Tibial nerve (tissue), 4 donors: ENCODE results near the gene CNN1. TPM values are rescaled to one million over a fixed set of nuclear protein-coding genes. Genes with fewer than 3 reads are reported as not detected.
A peak's percentile ranks its signal among the peaks of the same experiment; 100 is the strongest.
"Not testable (repeated sequence)": the region's sequence is repeated elsewhere in the genome, so short reads cannot be mapped to it uniquely, and the experiment has no call there.

ENCODE experiments used
- DNase-seq, 2 donors: peaks; one replicate each; pipeline ENCODE4 v3.0.0-alpha.2; 2019; ENCODE audit warnings: low spot score in 2 of 2
- H3K27ac ChIP-seq, 4 donors: fragments of 200-600 bp; sonication (generic) in 3 of 4; one replicate each; pipeline ENCODE4 v1.5.1; 2017 to 2019; ENCODE audit warnings: mild to moderate bottlenecking in 1 of 4
- H3K27me3 ChIP-seq, 2 donors: fragments of 200-600 bp; sonication (generic) in 1 of 2; one replicate each; pipeline versions ENCODE4 v1.5.1 to v1.6.0; 2017 to 2019
- H3K36me3 ChIP-seq, 3 donors: fragments of 200-600 bp; sonication (generic); one replicate each; pipeline ENCODE4 v1.5.1; 2018 to 2019
- H3K4me1 ChIP-seq, 4 donors: fragments of 200-600 bp; sonication (generic) in 3 of 4; one replicate each; pipeline ENCODE4 v1.5.1; 2017 to 2019
- H3K4me3 ChIP-seq, 4 donors: fragments of 200-600 bp; sonication (generic) in 3 of 4; one replicate each; pipeline ENCODE4 v1.5.1; 2017 to 2019; ENCODE audit warnings: mild to moderate bottlenecking in 1 of 4, moderate library complexity in 1 of 4
- H3K9me3 ChIP-seq, 4 donors: fragments of 200-600 bp; sonication (generic) in 3 of 4; one replicate each; pipeline ENCODE4 v1.5.1; 2017 to 2019
- EP300 ChIP-seq, 2 donors: sonication (generic); formaldehyde crosslinking; IDR thresholded peaks; one replicate each; pipeline ENCODE4 v1.6.1; 2017; ENCODE audit warnings: antibody characterized with exemption in 2 of 2, mild to moderate bottlenecking in 1 of 2
- POLR2A ChIP-seq, 2 donors: fragments of 450-650 bp; IDR thresholded peaks; one replicate each; pipeline ENCODE4 v1.6.1; 2017; ENCODE audit warnings: antibody characterized with exemption in 2 of 2, mild to moderate bottlenecking in 2 of 2, moderate library complexity in 2 of 2
- WGBS, 2 donors: methylation state at CpG; one replicate each; pipeline ENCODE4 v1.1.5; 2018; 5-methylcytosine and 5-hydroxymethylcytosine counted together
- small RNA-seq: library from RNA; depleted of rRNA; stranded (forward); fragments of <200 nt; gene quantifications from one replicate; pipeline ENCODE3, GENCODE V24; 2016
- total RNA-seq, 4 donors: library from RNA; depleted of rRNA; stranded (reverse); fragments of >200 nt; gene quantifications; one replicate each; pipeline ENCODE4 v1.1.0, GENCODE V29; 2016
- TF ChIP-seq, protein P1 (sequence below), 5 experiments: fragments of 200-600 bp in 3 of 5; fragments of 450-650 bp in 2 of 5; sonication (generic) in 3 of 5; IDR thresholded peaks; one replicate each; pipeline ENCODE4 v1.5.1; 2016 to 2019; ENCODE audit warnings: antibody characterized with exemption in 5 of 5, mild to moderate bottlenecking in 3 of 5, moderate library complexity in 2 of 5

Gene CNN1
- total RNA-seq, 4 donors from 2014 or later, result 21.3 to 43.3 (median 27.3) TPM

DNA sequence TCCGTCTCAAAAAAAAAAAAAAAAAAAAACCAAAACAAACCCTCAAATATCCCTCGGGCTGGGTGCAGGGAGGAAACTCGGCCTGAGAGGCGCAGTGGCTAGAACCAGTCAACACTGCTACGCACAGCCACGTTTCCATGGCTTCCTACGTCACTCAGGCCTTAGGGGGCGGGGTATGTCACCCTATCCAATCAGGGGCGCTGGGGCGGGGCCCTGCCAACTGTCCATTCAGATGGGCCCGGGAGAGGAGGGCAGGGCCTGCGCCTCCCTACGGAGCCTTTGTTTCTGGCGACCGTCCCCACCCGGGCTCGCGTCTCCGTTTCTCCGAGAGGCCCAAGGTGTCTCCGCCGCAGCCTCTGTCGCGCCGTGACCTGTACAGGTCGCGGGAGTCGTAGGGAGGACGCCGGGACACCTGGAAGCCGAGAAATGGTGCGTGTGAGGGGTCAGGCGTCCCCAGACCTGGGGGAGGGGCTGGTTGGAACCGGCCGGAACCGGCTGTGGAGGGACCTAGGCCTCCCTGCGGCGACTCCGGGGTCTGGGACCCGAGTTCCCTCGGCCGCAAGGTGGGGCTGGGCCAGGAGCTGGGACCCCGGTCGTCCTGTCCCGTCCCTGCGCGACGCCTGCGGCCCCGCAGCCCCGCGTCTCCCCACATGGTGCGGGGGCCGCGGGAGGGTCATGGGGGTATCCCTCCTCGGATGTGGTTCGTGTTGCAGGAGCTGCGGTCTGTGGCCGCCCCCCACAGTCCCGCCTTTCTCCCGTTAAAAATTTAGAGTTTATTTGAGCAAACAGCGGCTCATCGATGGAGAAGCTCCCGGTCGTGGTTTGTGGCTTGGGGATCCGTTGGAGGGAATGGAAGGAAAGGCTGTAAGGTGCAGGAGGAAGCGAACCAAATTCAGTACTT lies 58.8 kb downstream of the CNN1 start, which contains the start of gene ZNF627:
Gene ZNF627, plus strand, starts transcription at position 282 of the 901 bp plus-strand sequence. Its CDS starts 145 bp downstream, at position 427.
- peak; percentile 100 for DNase-seq
- TF ChIP-seq POLR2A (IDR thresholded peaks at IDR 0.05) (peak; percentile 93 to 98), EP300 (IDR thresholded peaks at IDR 0.05) (peak; percentile 82 to 100)
- TF ChIP-seq, protein P1, sequence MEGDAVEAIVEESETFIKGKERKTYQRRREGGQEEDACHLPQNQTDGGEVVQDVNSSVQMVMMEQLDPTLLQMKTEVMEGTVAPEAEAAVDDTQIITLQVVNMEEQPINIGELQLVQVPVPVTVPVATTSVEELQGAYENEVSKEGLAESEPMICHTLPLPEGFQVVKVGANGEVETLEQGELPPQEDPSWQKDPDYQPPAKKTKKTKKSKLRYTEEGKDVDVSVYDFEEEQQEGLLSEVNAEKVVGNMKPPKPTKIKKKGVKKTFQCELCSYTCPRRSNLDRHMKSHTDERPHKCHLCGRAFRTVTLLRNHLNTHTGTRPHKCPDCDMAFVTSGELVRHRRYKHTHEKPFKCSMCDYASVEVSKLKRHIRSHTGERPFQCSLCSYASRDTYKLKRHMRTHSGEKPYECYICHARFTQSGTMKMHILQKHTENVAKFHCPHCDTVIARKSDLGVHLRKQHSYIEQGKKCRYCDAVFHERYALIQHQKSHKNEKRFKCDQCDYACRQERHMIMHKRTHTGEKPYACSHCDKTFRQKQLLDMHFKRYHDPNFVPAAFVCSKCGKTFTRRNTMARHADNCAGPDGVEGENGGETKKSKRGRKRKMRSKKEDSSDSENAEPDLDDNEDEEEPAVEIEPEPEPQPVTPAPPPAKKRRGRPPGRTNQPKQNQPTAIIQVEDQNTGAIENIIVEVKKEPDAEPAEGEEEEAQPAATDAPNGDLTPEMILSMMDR (IDR thresholded peaks at IDR 0.05), result peak in 2 of 5 experiments; percentile 41 to 50
- H3K9me3 ChIP-seq, result no peaks in the 10 kb centered on the region
- peak within 1 kb of the TSS; percentile 85 to 98 (median 91) for H3K27ac ChIP-seq
- no peaks in the 10 kb centered on the region for H3K27me3 ChIP-seq
- H3K4me3 ChIP-seq, result peak within 1 kb of the TSS; percentile 64 to 96 (median 80)
- 1% methylated on average over 39 to 52 of the region's 67 CpGs for WGBS, 2 donors
- H3K36me3 ChIP-seq, result peaks cover 0 to 9% (median 0%) of the 10 kb centered on the region in 3 donors
- peaks cover 0 to 31% (median 10%) of the 10 kb centered on the region in 4 donors for H3K4me1 ChIP-seq

DNA sequence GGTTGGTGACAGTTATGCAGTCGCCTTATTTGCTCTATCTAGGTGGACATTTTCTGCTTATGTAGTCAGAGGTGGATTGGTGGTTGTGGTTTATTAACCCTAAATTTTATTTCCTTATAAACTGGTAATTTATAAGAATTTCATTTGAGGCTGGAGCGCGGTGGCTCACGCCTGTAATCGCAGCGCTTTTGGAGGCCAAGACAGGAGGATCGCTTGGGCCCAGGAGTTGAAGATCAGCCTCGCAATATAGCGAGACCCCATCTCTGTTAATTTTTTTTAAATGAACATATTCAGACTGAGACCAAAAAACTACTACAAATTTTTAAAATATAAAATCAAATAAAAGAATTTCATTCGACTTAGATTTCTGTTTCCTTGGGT lies 59.4 kb downstream of the CNN1 start:
- peaks cover 0 to 9% (median 0%) of the 10 kb centered on the region in 3 donors for H3K36me3 ChIP-seq
- peak overlapping the region; percentile 85 to 98 (median 91) for H3K27ac ChIP-seq
- H3K4me3 ChIP-seq, result peak overlapping the region; percentile 64 to 96 (median 80)
- H3K4me1 ChIP-seq, result peaks cover 0 to 31% (median 10%) of the 10 kb centered on the region in 4 donors
- TF ChIP-seq EP300 (IDR thresholded peaks at IDR 0.05) (no peak), POLR2A (IDR thresholded peaks at IDR 0.05) (no peak)
- TF ChIP-seq, protein P1 (IDR thresholded peaks at IDR 0.05), result no peak
- no peaks in the 10 kb centered on the region for H3K27me3 ChIP-seq
- 64 to 67% methylated on average over 10 of the region's 10 CpGs for WGBS, 2 donors
- no peak for DNase-seq
- no peaks in the 10 kb centered on the region for H3K9me3 ChIP-seq

DNA sequence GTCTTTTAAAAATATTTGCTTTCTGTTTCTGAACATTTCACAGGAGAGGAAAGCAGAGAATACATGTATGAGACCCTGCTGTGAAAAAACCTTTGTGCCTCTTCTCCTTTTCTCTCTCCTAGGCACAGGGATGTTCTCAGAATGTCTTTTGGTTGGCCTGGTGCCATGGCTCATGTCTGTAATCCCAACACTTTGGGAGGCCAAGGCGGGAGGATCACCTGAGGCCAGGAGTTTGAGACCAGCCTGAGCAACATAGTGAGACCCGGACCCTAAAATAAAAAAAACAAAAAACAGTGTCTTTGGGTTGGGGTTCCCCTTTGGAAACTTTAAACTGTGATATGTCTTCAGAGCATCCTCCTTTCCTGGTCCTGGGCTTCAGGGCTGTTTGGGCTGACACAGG lies 60.1 kb downstream of the CNN1 start:
- Histone ChIP-seq H3K36me3 (peaks cover 0 to 13% (median 0%) of the 10 kb centered on the region in 3 donors), H3K27ac (no peak overlapping the region), H3K4me1 (peaks cover 0 to 31% (median 10%) of the 10 kb centered on the region in 4 donors), H3K27me3 (no peaks in the 10 kb centered on the region), H3K9me3 (no peaks in the 10 kb centered on the region), H3K4me3 (peak overlapping the region in 1 of 4 donors; percentile 70)
- TF ChIP-seq EP300 (IDR thresholded peaks at IDR 0.05), result no peak
- no peak for TF ChIP-seq POLR2A (IDR thresholded peaks at IDR 0.05)
- TF ChIP-seq, protein P1 (IDR thresholded peaks at IDR 0.05), result no peak
- WGBS, 2 donors, result 89 to 95% methylated on average over 2 of the region's 2 CpGs
- DNase-seq, result no peak

DNA sequence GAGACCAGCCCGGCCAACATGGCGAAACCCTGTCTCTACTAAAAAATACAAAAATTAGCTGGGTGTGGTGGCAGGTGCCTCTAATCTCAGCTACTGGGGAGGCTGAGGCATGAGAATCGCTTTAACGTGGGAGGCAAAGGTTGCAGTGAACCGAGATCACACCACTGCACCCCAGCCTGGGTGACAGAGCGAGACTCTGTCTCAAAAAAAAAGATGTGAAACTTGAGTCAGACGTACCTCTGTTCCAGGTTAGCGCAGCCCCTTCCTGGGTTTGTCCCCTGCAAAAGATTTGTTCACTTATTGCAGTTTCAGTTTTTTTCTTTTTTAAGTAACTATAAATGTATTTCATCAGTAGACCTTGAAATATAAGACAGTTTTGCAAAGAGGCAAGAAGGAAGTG lies 61.1 kb downstream of the CNN1 start:
- H3K27ac ChIP-seq, DNase-seq, H3K9me3 ChIP-seq, H3K4me3 ChIP-seq, H3K27me3 ChIP-seq: not testable (repeated sequence)
- H3K36me3 ChIP-seq, result peaks cover 0 to 23% (median 0%) of the 10 kb centered on the region in 3 donors
- peaks cover 0 to 31% (median 10%) of the 10 kb centered on the region in 4 donors for H3K4me1 ChIP-seq
- WGBS, 2 donors, result 94 to 95% methylated on average over 8 of the region's 8 CpGs

Small RNA genes lying within 50 kb of the gene (small RNA-seq; reads per million reads assigned to genes)
- gene MIR7974 (not detected), gene RN7SL833P (not detected)

Other genes starting within 250 kb of the CNN1 start
- not detected for gene TSPAN16, start 242.7 kb upstream of the CNN1 start, total RNA-seq
- gene RAB3D, start 199.2 kb upstream of the CNN1 start, total RNA-seq, result 10 to 100 TPM; 12.9 to 20.8 (median 17.9) TPM
- 100 to 1,000 TPM; 145 to 238 (median 189) TPM for gene TMEM205, start 192.6 kb upstream of the CNN1 start, total RNA-seq
- gene CCDC159, start 192.3 kb upstream of the CNN1 start, total RNA-seq, result 10 to 100 TPM; 23.2 to 33.7 (median 30.8) TPM
- gene PLPPR2, start 183.4 kb upstream of the CNN1 start, total RNA-seq, result 10 to 100 TPM; 20.1 to 82.2 (median 33.8) TPM
- gene SWSAP1, start 164.2 kb upstream of the CNN1 start, total RNA-seq, result 1 to 10 TPM; 2.3 to 5.7 (median 2.8) TPM
- 10 to 100 TPM in 1 of 4 donors, 1 to 10 TPM in 3; 3.5 to 10.0 (median 7.5) TPM for gene EPOR, start 154.5 kb upstream of the CNN1 start, total RNA-seq
- 10 to 100 TPM in 2 of 4 donors, 1 to 10 TPM in 2; 5.7 to 17.9 (median 11.0) TPM for gene RGL3, start 119.5 kb upstream of the CNN1 start, total RNA-seq
- gene ODAD3, start 103.7 kb upstream of the CNN1 start, total RNA-seq, result 1 to 10 TPM in 1 of 4 donors, under 1 TPM in 1, not detected in 2; 0.42 to 1.3 TPM
- 100 to 1,000 TPM in 1 of 4 donors, 10 to 100 TPM in 3; 94.0 to 101 (median 97.4) TPM for gene PRKCSH, start 103.2 kb upstream of the CNN1 start, total RNA-seq
- gene ELAVL3, start 57.8 kb upstream of the CNN1 start, total RNA-seq, result not detected
- gene ZNF653, start 33.0 kb upstream of the CNN1 start, total RNA-seq, result 10 to 100 TPM in 2 of 4 donors, 1 to 10 TPM in 2; 7.2 to 22.9 (median 11.7) TPM
- 10 to 100 TPM; 45.2 to 81.6 (median 58.4) TPM for gene ECSIT, start 9.7 kb upstream of the CNN1 start, total RNA-seq
- 10 to 100 TPM; 26.8 to 34.1 (median 28.9) TPM for gene ELOF1, start 20.4 kb downstream of the CNN1 start, total RNA-seq
- 10 to 100 TPM in 3 of 4 donors, 1 to 10 TPM in 1; 4.8 to 12.6 (median 10.7) TPM for gene ACP5, start 38.8 kb downstream of the CNN1 start, total RNA-seq
- gene ZNF627, start 58.6 kb downstream of the CNN1 start, total RNA-seq, result 10 to 100 TPM in 3 of 4 donors, 1 to 10 TPM in 1; 9.0 to 30.8 (median 12.2) TPM
- gene ZNF823, start 200.1 kb downstream of the CNN1 start, total RNA-seq, result 10 to 100 TPM in 2 of 4 donors, 1 to 10 TPM in 2; 8.1 to 16.5 (median 10.0) TPM
- 10 to 100 TPM; 13.8 to 18.1 (median 15.8) TPM for gene ZNF441, start 228.1 kb downstream of the CNN1 start, total RNA-seq